GM12878 (cell line): ENCODE measurements around the gene PRKCD. TPM values are rescaled to one million over a fixed set of nuclear protein-coding genes. Genes with fewer than 3 reads are reported as not detected.

Experiments
- IKZF1 ChIP-seq: fragments of 450-650 bp; conservative IDR thresholded peaks from 2 replicates; pipeline ENCODE4 v1.6.1; 2017; ENCODE audit warnings: antibody characterized with exemption, mild to moderate bottlenecking
- NFYB ChIP-seq: IDR thresholded peaks from 2 replicates; pipeline ENCODE4 v1.6.1; 2011; ENCODE audit warnings: low read depth, mild to moderate bottlenecking, low read length, improper control_type of control experiment, moderate library complexity; ENCODE audit not compliant: insufficient read depth
- RB1 ChIP-seq: fragments of 450-650 bp; formaldehyde crosslinking; IDR thresholded peaks from 2 replicates; pipeline ENCODE4 v1.6.1; 2017; ENCODE audit warnings: mild to moderate bottlenecking, borderline replicate concordance
- SMAD5 ChIP-seq: IDR thresholded peaks from 2 replicates; pipeline ENCODE4 v1.6.1; 2016; ENCODE audit warnings: antibody characterized with exemption, low read depth
- TCF7 ChIP-seq: IDR thresholded peaks from 2 replicates; pipeline ENCODE4 v1.6.1; 2014; ENCODE audit warnings: antibody characterized with exemption, borderline replicate concordance
- WRNIP1 ChIP-seq: IDR thresholded peaks from 2 replicates; pipeline ENCODE4 v1.6.1; 2011; ENCODE audit warnings: low read depth, low read length, improper control_type of control experiment, borderline replicate concordance
- polyA plus RNA-seq, 11 experiments: library from polyadenylated mRNA; depleted of rRNA in 4 of 11; unstranded in 6 of 11; stranded (reverse) in 5 of 11; fragments of >200 nt; fragmentation: Nextera tagmentation in 4 of 11; fragmentation: Illumina TruSeq in 1 of 11; extraction: Ambion mirVana in 4 of 11; extraction: Trizol in 1 of 11; gene quantifications; 1 replicate in 1 of 11; 2 replicates in 10 of 11; pipeline versions ENCODE4 v1.2.1 to v1.2.3, GENCODE V29; 2011 to 2016; ENCODE audit warnings: inconsistent platforms in 2 of 11, missing spikeins in 2 of 11, low read depth in 1 of 11
- total RNA-seq, 4 experiments: library from RNA; depleted of rRNA in 3 of 4; stranded (reverse); fragments of >200 nt in 3 of 4; fragmentation: Illumina TruSeq in 1 of 4; extraction: Trizol in 1 of 4; gene quantifications; 2 replicates each; pipeline versions ENCODE4 v1.2.1 to v1.2.3, GENCODE V29; 2013 to 2021
- TF ChIP-seq, protein P1 (sequence below): IDR thresholded peaks from 2 replicates; pipeline ENCODE4 v1.6.1; 2011; ENCODE audit warnings: mild to moderate bottlenecking, low read depth, low read length, moderate library complexity; ENCODE audit not compliant: insufficient replicate concordance
- TF ChIP-seq, protein P2 (sequence below): fragments of 450-650 bp; IDR thresholded peaks from 2 replicates; pipeline ENCODE4 v1.6.1; 2016; ENCODE audit warnings: mild to moderate bottlenecking, moderate library complexity, borderline replicate concordance

Gene PRKCD
- total and polyA plus RNA-seq, 10 of the 15 experiments (the other 5 are each of a cell fraction or from before 2014, with no cell fraction given): 10.0 to 114 (median 42.4) TPM

- TF ChIP-seq, protein P1, sequence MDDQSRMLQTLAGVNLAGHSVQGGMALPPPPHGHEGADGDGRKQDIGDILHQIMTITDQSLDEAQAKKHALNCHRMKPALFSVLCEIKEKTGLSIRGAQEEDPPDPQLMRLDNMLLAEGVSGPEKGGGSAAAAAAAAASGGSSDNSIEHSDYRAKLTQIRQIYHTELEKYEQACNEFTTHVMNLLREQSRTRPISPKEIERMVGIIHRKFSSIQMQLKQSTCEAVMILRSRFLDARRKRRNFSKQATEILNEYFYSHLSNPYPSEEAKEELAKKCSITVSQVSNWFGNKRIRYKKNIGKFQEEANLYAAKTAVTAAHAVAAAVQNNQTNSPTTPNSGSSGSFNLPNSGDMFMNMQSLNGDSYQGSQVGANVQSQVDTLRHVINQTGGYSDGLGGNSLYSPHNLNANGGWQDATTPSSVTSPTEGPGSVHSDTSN: no peak
- TF ChIP-seq RB1 (no peak), IKZF1 (no peak), NFYB (no peak), SMAD5 (no peak), TCF7 (no peak), WRNIP1 (no peak)
- TF ChIP-seq, protein P2, sequence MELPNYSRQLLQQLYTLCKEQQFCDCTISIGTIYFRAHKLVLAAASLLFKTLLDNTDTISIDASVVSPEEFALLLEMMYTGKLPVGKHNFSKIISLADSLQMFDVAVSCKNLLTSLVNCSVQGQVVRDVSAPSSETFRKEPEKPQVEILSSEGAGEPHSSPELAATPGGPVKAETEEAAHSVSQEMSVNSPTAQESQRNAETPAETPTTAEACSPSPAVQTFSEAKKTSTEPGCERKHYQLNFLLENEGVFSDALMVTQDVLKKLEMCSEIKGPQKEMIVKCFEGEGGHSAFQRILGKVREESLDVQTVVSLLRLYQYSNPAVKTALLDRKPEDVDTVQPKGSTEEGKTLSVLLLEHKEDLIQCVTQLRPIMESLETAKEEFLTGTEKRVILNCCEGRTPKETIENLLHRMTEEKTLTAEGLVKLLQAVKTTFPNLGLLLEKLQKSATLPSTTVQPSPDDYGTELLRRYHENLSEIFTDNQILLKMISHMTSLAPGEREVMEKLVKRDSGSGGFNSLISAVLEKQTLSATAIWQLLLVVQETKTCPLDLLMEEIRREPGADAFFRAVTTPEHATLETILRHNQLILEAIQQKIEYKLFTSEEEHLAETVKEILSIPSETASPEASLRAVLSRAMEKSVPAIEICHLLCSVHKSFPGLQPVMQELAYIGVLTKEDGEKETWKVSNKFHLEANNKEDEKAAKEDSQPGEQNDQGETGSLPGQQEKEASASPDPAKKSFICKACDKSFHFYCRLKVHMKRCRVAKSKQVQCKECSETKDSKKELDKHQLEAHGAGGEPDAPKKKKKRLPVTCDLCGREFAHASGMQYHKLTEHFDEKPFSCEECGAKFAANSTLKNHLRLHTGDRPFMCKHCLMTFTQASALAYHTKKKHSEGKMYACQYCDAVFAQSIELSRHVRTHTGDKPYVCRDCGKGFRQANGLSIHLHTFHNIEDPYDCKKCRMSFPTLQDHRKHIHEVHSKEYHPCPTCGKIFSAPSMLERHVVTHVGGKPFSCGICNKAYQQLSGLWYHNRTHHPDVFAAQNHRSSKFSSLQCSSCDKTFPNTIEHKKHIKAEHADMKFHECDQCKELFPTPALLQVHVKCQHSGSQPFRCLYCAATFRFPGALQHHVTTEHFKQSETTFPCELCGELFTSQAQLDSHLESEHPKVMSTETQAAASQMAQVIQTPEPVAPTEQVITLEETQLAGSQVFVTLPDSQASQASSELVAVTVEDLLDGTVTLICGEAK: no peak
Observed at GRCh38 chr3:53129344-53129743, 31.7 kb upstream of the PRKCD start (continued).
